PFSK-1 (cell line): ENCODE data around the gene NTM.

ENCODE experiments used
- FOXP2 ChIP-seq: optimal IDR thresholded peaks from 2 replicates; pipeline ENCODE3; 2011; ENCODE audit warnings: borderline replicate concordance, control low read depth, inconsistent platforms; ENCODE audit not compliant: insufficient read depth; ENCODE audit errors: extremely low read length, extremely low read depth
- POLR2AphosphoS5 ChIP-seq: IDR thresholded peaks from 2 replicates; pipeline ENCODE4 v1.6.1; 2012; ENCODE audit warnings: low read depth, mild to moderate bottlenecking, control low read depth, low read length, moderate library complexity
- SIN3A ChIP-seq: IDR thresholded peaks from 2 replicates; pipeline ENCODE4 v1.6.1; 2012; ENCODE audit warnings: mild to moderate bottlenecking, low read length, moderate library complexity, borderline replicate concordance; ENCODE audit not compliant: insufficient read depth
- TAF1 ChIP-seq: IDR thresholded peaks from 2 replicates; pipeline ENCODE4 v1.6.1; 2012; ENCODE audit warnings: low read length, control low read depth, borderline replicate concordance; ENCODE audit not compliant: insufficient read depth

DNA sequence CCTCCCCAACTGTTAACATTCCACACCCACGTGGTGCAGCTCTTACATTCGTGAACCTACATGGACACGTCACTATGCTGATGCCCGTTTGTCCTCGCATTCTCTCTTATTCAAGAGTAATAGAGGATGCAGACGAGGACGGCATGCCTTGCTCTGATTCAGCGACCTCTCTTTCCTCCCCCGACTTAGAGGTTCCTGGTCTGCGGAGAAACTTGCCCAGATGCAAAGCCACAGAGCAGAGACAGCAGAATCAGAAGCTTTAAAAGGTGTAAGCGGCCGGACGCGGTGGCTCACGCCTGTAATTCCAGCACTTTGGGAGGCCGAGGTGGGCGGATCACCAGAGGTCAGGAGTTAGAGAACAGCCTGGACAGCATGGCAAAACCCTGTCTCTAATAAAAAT lies 288.0 kb downstream of the NTM start:
- no peak for TF ChIP-seq SIN3A
- TF ChIP-seq FOXP2, result no peak
- no peak for TF ChIP-seq POLR2AphosphoS5
- TF ChIP-seq TAF1, result no peak
